Sigmoid colon (tissue), 4 donors: ENCODE measurements around the gene SUPT3H.

ENCODE experiments used
- EP300 ChIP-seq, 4 donors: sonication (generic); formaldehyde crosslinking; IDR thresholded peaks; one replicate each; pipeline ENCODE4 v1.6.1; 2017; ENCODE audit warnings: antibody characterized with exemption in 4 of 4
- POLR2A ChIP-seq, 2 donors: fragments of 450-650 bp; IDR thresholded peaks; one replicate each; pipeline ENCODE4 v1.6.1; 2016; ENCODE audit warnings: antibody characterized with exemption in 2 of 2, mild to moderate bottlenecking in 2 of 2, moderate library complexity in 2 of 2

- TF ChIP-seq EP300 (IDR thresholded peaks at IDR 0.05) (no peak), POLR2A (IDR thresholded peaks at IDR 0.05) (no peak)
Measured at GRCh38 chr6:45192556-45192955, 185.2 kb downstream of the SUPT3H start.
